ENCODE measurements around the gene KCNQ2.

Gene KCNQ2

GRCh38 chr20:63414720-63415430 lies 57.6 kb downstream of the KCNQ2 start:
- no peak overlapping the region for H4K91ac ChIP-seq (ENCODE audit: low read depth, low read length, poor library complexity)
- no peak overlapping the region for H2BK5ac ChIP-seq (ENCODE audit: low read length)
- H3K4me1 ChIP-seq (ENCODE audit: control insufficient read depth in 2 of 2, insufficient read depth in 1 of 2, low read depth in 1 of 2, low read length in 2 of 2), result peaks cover 11% of the 10 kb centered on the region in 2 donors
- no peak overlapping the region for H3K4ac ChIP-seq (ENCODE audit: low read length)
- no CpG with 5 or more reads among the region's 45 CpGs for WGBS, 2 donors (ENCODE audit: extremely low coverage in 2 of 2, insufficient read length in 2 of 2, insufficient replicate concordance in 1 of 2)
- H3K23ac ChIP-seq (ENCODE audit: low read depth, low read length, poor library complexity), result peak overlapping the region; percentile 6
- H3K14ac ChIP-seq (ENCODE audit: low read length), result no peak overlapping the region
- no peak overlapping the region for H3K27ac ChIP-seq (replicated peaks; ENCODE audit: low read length)
- no peak overlapping the region for H2BK15ac ChIP-seq (ENCODE audit: low read length)
- no peak overlapping the region for H3K18ac ChIP-seq (ENCODE audit: low read length)
- H3K9ac ChIP-seq (ENCODE audit: low read depth, low read length, poor library complexity), result no peak overlapping the region
- no peaks in the 10 kb centered on the region for H3K27me3 ChIP-seq (ENCODE audit: control insufficient read depth in 3 of 3, insufficient read depth in 3 of 3, low read depth in 1 of 3, low read length in 3 of 3)
- no peaks in the 10 kb centered on the region for H3K9me3 ChIP-seq (replicated peaks in 1 of 2; ENCODE audit: control insufficient read depth in 2 of 2, insufficient read depth in 1 of 2, low read depth in 1 of 2, low read length in 2 of 2)
- H3K79me1 ChIP-seq (ENCODE audit: low read depth, low read length), result peaks cover 1% of the 10 kb centered on the region
- H4K8ac ChIP-seq (ENCODE audit: low read depth, low read length), result no peak overlapping the region
- no peak overlapping the region for H2AK5ac ChIP-seq (ENCODE audit: low read depth, low read length)
- no peak overlapping the region for H3K4me3 ChIP-seq (ENCODE audit: low read length in 2 of 2)
- peak overlapping the region; percentile 87 for H2BK120ac ChIP-seq (ENCODE audit: low read depth, low read length)
- H3K36me3 ChIP-seq (replicated peaks in 1 of 2; ENCODE audit: control insufficient read depth in 2 of 2, insufficient read depth in 2 of 2, low read length in 2 of 2), result peaks cover 3 to 5% of the 10 kb centered on the region in 2 donors
- no peak for DNase-seq (ENCODE audit: low spot score)
- no peak overlapping the region for H3K4me2 ChIP-seq (ENCODE audit: insufficient read depth, low read length, poor library complexity, severe bottlenecking)
- H2BK12ac ChIP-seq (ENCODE audit: low read length), result peak overlapping the region; percentile 41
- H2AFZ ChIP-seq (ENCODE audit: low read length), result no peak overlapping the region

DNA sequence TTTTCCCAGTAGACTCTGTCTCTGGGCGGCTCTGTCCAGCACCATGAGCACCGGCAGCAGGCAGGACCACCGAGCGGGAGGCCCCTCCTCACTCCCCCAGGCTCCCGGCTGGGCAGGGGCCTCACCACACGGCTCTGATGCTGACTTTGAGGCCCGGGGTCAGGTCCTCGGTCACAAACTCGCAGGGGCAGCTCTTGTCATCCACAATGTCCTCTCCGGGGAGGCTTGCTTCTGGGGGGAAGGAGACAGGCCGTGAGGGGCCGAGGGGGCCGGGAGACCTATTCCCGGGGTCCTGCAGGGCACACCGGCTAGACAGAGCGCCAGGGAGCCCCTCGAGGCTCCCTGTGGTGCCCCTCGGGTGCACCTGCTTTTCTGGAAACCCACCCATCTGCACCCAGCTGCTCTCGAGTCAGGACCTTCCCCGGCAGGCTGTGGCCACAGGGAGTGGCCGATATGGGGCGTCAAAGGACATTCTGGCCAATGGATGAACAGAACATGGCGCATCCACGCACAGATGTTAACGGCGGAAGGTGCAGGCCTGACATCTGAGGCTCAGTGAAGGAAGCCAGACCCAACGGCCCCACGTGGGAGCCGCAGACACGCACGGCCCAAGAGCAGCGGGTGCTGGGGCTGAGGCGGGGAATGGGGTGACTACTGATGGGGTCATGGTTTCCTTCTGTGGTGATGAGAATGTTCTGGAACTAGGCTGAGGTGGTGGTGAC lies 58.3 kb downstream of the KCNQ2 start:
- Histone ChIP-seq H2BK5ac (ENCODE audit: low read length) (peak overlapping the region; percentile 13), H3K9me3 (replicated peaks in 1 of 2; ENCODE audit: control insufficient read depth in 2 of 2, insufficient read depth in 1 of 2, low read depth in 1 of 2, low read length in 2 of 2) (peaks cover 0 to under 1% of the 10 kb centered on the region in 2 donors), H3K23ac (ENCODE audit: low read depth, low read length, poor library complexity) (no peak overlapping the region), H2BK15ac (ENCODE audit: low read length) (no peak overlapping the region), H3K14ac (ENCODE audit: low read length) (no peak overlapping the region), H3K79me1 (ENCODE audit: low read depth, low read length) (peaks cover 1% of the 10 kb centered on the region), H3K4me1 (ENCODE audit: control insufficient read depth in 2 of 2, insufficient read depth in 1 of 2, low read depth in 1 of 2, low read length in 2 of 2) (peaks cover 12 to 15% of the 10 kb centered on the region in 2 donors), H2AK5ac (ENCODE audit: low read depth, low read length) (peak overlapping the region; percentile 75), H2BK120ac (ENCODE audit: low read depth, low read length) (no peak overlapping the region), H3K4ac (ENCODE audit: low read length) (no peak overlapping the region), H3K4me2 (ENCODE audit: insufficient read depth, low read length, poor library complexity, severe bottlenecking) (no peak overlapping the region), H3K4me3 (ENCODE audit: low read length in 2 of 2) (no peak overlapping the region), H4K8ac (ENCODE audit: low read depth, low read length) (no peak overlapping the region), H3K27me3 (ENCODE audit: control insufficient read depth in 3 of 3, insufficient read depth in 3 of 3, low read depth in 1 of 3, low read length in 3 of 3) (no peaks in the 10 kb centered on the region), H2BK12ac (ENCODE audit: low read length) (peak overlapping the region; percentile 41), H3K9ac (ENCODE audit: low read depth, low read length, poor library complexity) (no peak overlapping the region), H4K91ac (ENCODE audit: low read depth, low read length, poor library complexity) (no peak overlapping the region), H3K18ac (ENCODE audit: low read length) (no peak overlapping the region), H2AFZ (ENCODE audit: low read length) (no peak overlapping the region), H3K27ac (replicated peaks; ENCODE audit: low read length) (no peak overlapping the region), H3K36me3 (replicated peaks in 1 of 2; ENCODE audit: control insufficient read depth in 2 of 2, insufficient read depth in 2 of 2, low read length in 2 of 2) (peaks cover 2 to 3% of the 10 kb centered on the region in 2 donors)
- no CpG with 5 or more reads among the region's 33 CpGs for WGBS, 2 donors (ENCODE audit: extremely low coverage in 2 of 2, insufficient read length in 2 of 2, insufficient replicate concordance in 1 of 2)
- DNase-seq (ENCODE audit: low spot score), result no peak

DNA sequence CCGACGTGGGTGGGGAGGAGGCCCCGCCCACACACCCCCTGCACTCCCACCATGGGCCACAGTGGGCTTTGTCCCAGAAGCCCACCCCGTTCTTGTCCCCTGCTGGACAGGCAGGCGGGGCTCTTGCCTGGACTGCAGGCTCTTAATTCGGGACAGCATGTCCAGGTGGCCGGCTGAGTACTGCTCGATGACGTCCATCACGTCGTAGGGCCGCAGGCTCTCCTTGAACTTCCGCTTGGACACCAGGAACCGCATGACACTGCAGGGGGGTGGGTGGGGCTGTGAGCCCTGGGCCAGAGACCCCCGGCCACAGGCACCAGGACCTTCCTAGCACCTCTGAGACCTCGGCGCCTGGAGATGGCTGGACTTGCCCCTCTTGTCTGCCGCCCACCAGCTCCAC lies 59.1 kb downstream of the KCNQ2 start:
- WGBS, 2 donors (ENCODE audit: extremely low coverage in 2 of 2, insufficient read length in 2 of 2, insufficient replicate concordance in 1 of 2), result no CpG with 5 or more reads among the region's 18 CpGs
- peaks cover 1% of the 10 kb centered on the region for H3K79me1 ChIP-seq (ENCODE audit: low read depth, low read length)
- no peak overlapping the region for H3K4me3 ChIP-seq (ENCODE audit: low read length in 2 of 2)
- no peak overlapping the region for H3K9ac ChIP-seq (ENCODE audit: low read depth, low read length, poor library complexity)
- no peak overlapping the region for H2BK15ac ChIP-seq (ENCODE audit: low read length)
- H3K27ac ChIP-seq (replicated peaks; ENCODE audit: low read length), result no peak overlapping the region
- H3K4ac ChIP-seq (ENCODE audit: low read length), result no peak overlapping the region
- H3K27me3 ChIP-seq (ENCODE audit: control insufficient read depth in 3 of 3, insufficient read depth in 3 of 3, low read depth in 1 of 3, low read length in 3 of 3), result no peaks in the 10 kb centered on the region
- H2BK5ac ChIP-seq (ENCODE audit: low read length), result peak overlapping the region; percentile 13
- H3K9me3 ChIP-seq (replicated peaks in 1 of 2; ENCODE audit: control insufficient read depth in 2 of 2, insufficient read depth in 1 of 2, low read depth in 1 of 2, low read length in 2 of 2), result peaks cover 0 to 2% of the 10 kb centered on the region in 2 donors
- DNase-seq (ENCODE audit: low spot score), result no peak
- H3K14ac ChIP-seq (ENCODE audit: low read length), result no peak overlapping the region
- H3K4me2 ChIP-seq (ENCODE audit: insufficient read depth, low read length, poor library complexity, severe bottlenecking), result no peak overlapping the region
- H3K18ac ChIP-seq (ENCODE audit: low read length), result peak overlapping the region; percentile 8
- H3K36me3 ChIP-seq (replicated peaks in 1 of 2; ENCODE audit: control insufficient read depth in 2 of 2, insufficient read depth in 2 of 2, low read length in 2 of 2), result peaks cover 2 to 3% of the 10 kb centered on the region in 2 donors
- H2AK5ac ChIP-seq (ENCODE audit: low read depth, low read length), result peak overlapping the region; percentile 35
- no peak overlapping the region for H2AFZ ChIP-seq (ENCODE audit: low read length)
- H4K8ac ChIP-seq (ENCODE audit: low read depth, low read length), result no peak overlapping the region
- H2BK12ac ChIP-seq (ENCODE audit: low read length), result peak overlapping the region; percentile 41
- H2BK120ac ChIP-seq (ENCODE audit: low read depth, low read length), result no peak overlapping the region
- peaks cover 13 to 17% of the 10 kb centered on the region in 2 donors for H3K4me1 ChIP-seq (ENCODE audit: control insufficient read depth in 2 of 2, insufficient read depth in 1 of 2, low read depth in 1 of 2, low read length in 2 of 2)
- no peak overlapping the region for H4K91ac ChIP-seq (ENCODE audit: low read depth, low read length, poor library complexity)
- peak overlapping the region; percentile 23 for H3K23ac ChIP-seq (ENCODE audit: low read depth, low read length, poor library complexity)

GRCh38 chr20:63412889-63413288 lies 59.6 kb downstream of the KCNQ2 start:
- WGBS, 2 donors (ENCODE audit: extremely low coverage in 2 of 2, insufficient read length in 2 of 2, insufficient replicate concordance in 1 of 2), result no CpG with 5 or more reads among the region's 8 CpGs
- no peaks in the 10 kb centered on the region for H3K27me3 ChIP-seq (ENCODE audit: control insufficient read depth in 3 of 3, insufficient read depth in 3 of 3, low read depth in 1 of 3, low read length in 3 of 3)
- no peak overlapping the region for H3K4me2 ChIP-seq (ENCODE audit: insufficient read depth, low read length, poor library complexity, severe bottlenecking)
- H2BK12ac ChIP-seq (ENCODE audit: low read length), result no peak overlapping the region
- H2BK15ac ChIP-seq (ENCODE audit: low read length), result no peak overlapping the region
- H3K4me1 ChIP-seq (ENCODE audit: control insufficient read depth in 2 of 2, insufficient read depth in 1 of 2, low read depth in 1 of 2, low read length in 2 of 2), result peaks cover 12 to 17% of the 10 kb centered on the region in 2 donors
- H3K9me3 ChIP-seq (replicated peaks in 1 of 2; ENCODE audit: control insufficient read depth in 2 of 2, insufficient read depth in 1 of 2, low read depth in 1 of 2, low read length in 2 of 2), result peaks cover 0 to 2% of the 10 kb centered on the region in 2 donors
- H4K91ac ChIP-seq (ENCODE audit: low read depth, low read length, poor library complexity), result no peak overlapping the region
- H3K79me1 ChIP-seq (ENCODE audit: low read depth, low read length), result peaks cover 1% of the 10 kb centered on the region
- H3K27ac ChIP-seq (replicated peaks; ENCODE audit: low read length), result no peak overlapping the region
- H4K8ac ChIP-seq (ENCODE audit: low read depth, low read length), result no peak overlapping the region
- H3K9ac ChIP-seq (ENCODE audit: low read depth, low read length, poor library complexity), result peak overlapping the region; percentile 17
- no peak overlapping the region for H2AK5ac ChIP-seq (ENCODE audit: low read depth, low read length)
- H2BK5ac ChIP-seq (ENCODE audit: low read length), result no peak overlapping the region
- no peak overlapping the region for H3K4me3 ChIP-seq (ENCODE audit: low read length in 2 of 2)
- H2AFZ ChIP-seq (ENCODE audit: low read length), result no peak overlapping the region
- H2BK120ac ChIP-seq (ENCODE audit: low read depth, low read length), result no peak overlapping the region
- H3K23ac ChIP-seq (ENCODE audit: low read depth, low read length, poor library complexity), result peak overlapping the region; percentile 78
- H3K18ac ChIP-seq (ENCODE audit: low read length), result peak overlapping the region; percentile 8
- no peak overlapping the region for H3K14ac ChIP-seq (ENCODE audit: low read length)
- peaks cover 2 to 3% of the 10 kb centered on the region in 2 donors for H3K36me3 ChIP-seq (replicated peaks in 1 of 2; ENCODE audit: control insufficient read depth in 2 of 2, insufficient read depth in 2 of 2, low read length in 2 of 2)
- no peak overlapping the region for H3K4ac ChIP-seq (ENCODE audit: low read length)
- DNase-seq (ENCODE audit: low spot score), result no peak

All from neuronal stem cell (in vitro differentiated cells).